Sigmoid colon (tissue), 7 donors: ENCODE results near the gene GDF2. TPM values are rescaled to one million over a fixed set of nuclear protein-coding genes. Genes with fewer than 3 reads are reported as not detected.
A peak's percentile ranks its signal among the peaks of the same experiment; 100 is the strongest.

ENCODE experiments used
- DNase-seq: peaks from one replicate; pipeline ENCODE4 v3.0.0-alpha.2; 2019
- H3K27ac ChIP-seq, 4 donors: fragments of 200-600 bp; sonication (generic); one replicate each; pipeline ENCODE4 v1.5.1; 2016 to 2019; ENCODE audit warnings: mild to moderate bottlenecking in 1 of 4
- H3K27me3 ChIP-seq, 3 donors: fragments of 200-600 bp; sonication (generic); one replicate each; pipeline ENCODE4 v1.5.1; 2019; ENCODE audit warnings: mild to moderate bottlenecking in 1 of 3
- H3K36me3 ChIP-seq, 4 donors: fragments of 200-600 bp; sonication (generic); one replicate each; pipeline ENCODE4 v1.5.1; 2016 to 2019
- H3K4me1 ChIP-seq, 4 donors: fragments of 200-600 bp; sonication (generic); one replicate each; pipeline ENCODE4 v1.5.1; 2017 to 2019
- H3K4me3 ChIP-seq, 4 donors: fragments of 200-600 bp; sonication (generic); one replicate each; pipeline ENCODE4 v1.5.1; 2017 to 2019; ENCODE audit warnings: mild to moderate bottlenecking in 2 of 4, moderate library complexity in 1 of 4
- H3K9me3 ChIP-seq, 4 donors: fragments of 200-600 bp in 3 of 4; sonication (generic) in 3 of 4; one replicate each; pipeline versions ENCODE4 v1.5.1 to v1.6.1; 2013 to 2019
- CTCF ChIP-seq, 4 experiments: fragments of 450-650 bp in 3 of 4; fragments of 200-600 bp in 1 of 4; IDR thresholded peaks; one replicate each; pipeline ENCODE4 v1.5.1; 2016 to 2019; ENCODE audit warnings: antibody characterized with exemption in 4 of 4, mild to moderate bottlenecking in 3 of 4, moderate library complexity in 2 of 4
- EP300 ChIP-seq, 4 donors: sonication (generic); formaldehyde crosslinking; IDR thresholded peaks; one replicate each; pipeline ENCODE4 v1.6.1; 2017; ENCODE audit warnings: antibody characterized with exemption in 4 of 4
- POLR2A ChIP-seq, 2 donors: fragments of 450-650 bp; IDR thresholded peaks; one replicate each; pipeline ENCODE4 v1.6.1; 2016; ENCODE audit warnings: antibody characterized with exemption in 2 of 2, mild to moderate bottlenecking in 2 of 2, moderate library complexity in 2 of 2
- POLR2AphosphoS5 ChIP-seq, 4 donors: sonication (generic); formaldehyde crosslinking; IDR thresholded peaks; one replicate each; pipeline ENCODE4 v1.6.1; 2017; ENCODE audit warnings: antibody characterized with exemption in 4 of 4
- WGBS, 2 donors: extraction: QIAGEN DNeasy Blood & Tissue Kit; methylation state at CpG; one replicate each; pipeline ENCODE4 v1.1.7; 2013; 5-methylcytosine and 5-hydroxymethylcytosine counted together
- intact Hi-C: fragments of 100-400 bp; cut with DNase I; formaldehyde crosslinking; loops from one replicate; pipeline ENCODE4 v1.15.1; 2023
- polyA plus RNA-seq, 3 donors: library from polyadenylated mRNA; stranded (reverse); fragments of 200-250 nt; gene quantifications; one replicate each; pipeline ENCODE4 v1.2.3, GENCODE V29; 2013
- total RNA-seq, 4 donors: library from RNA; depleted of rRNA; stranded (reverse); fragments of >200 nt; gene quantifications; one replicate each; pipeline ENCODE4 v1.1.0, GENCODE V29; 2016
- donor health status: healthy with polysubstance abuse.
- donor health status: Bipolar disorder and iron deficiency.
- donor health status: healthy.

GDF2 gene
- total and polyA plus RNA-seq, 7 donors = not detected

DNA sequence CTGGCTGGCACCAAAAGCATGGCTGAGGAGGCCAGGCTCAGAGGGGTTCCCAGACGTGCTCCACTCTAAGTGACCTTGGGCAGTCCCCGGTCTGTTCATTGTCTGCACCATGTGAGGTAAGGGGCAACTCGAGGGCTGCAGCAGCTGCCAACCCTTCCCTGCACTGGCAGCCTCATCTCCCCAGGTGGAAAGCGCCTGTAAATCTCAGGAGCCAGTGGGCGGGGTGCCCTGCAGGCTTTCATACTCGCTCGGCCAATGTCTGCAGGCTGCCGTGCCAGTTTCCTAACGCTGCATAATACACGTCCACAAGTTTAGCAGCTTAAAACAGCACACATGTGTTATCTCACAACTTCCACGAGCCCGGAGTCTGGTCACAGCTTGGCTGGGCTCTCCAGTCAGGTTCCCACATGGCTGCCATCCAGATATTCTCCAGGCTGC lies 34.9 kb upstream of the GDF2 start:
- Histone ChIP-seq H3K4me3 (no peak overlapping the region), H3K36me3 (no peaks in the 10 kb centered on the region), H3K27ac (no peak overlapping the region), H3K4me1 (peaks cover 0 to 7% (median 0%) of the 10 kb centered on the region in 4 donors), H3K9me3 (no peaks in the 10 kb centered on the region), H3K27me3 (no peaks in the 10 kb centered on the region)
- intact Hi-C loops = no loop called here
- DNase-seq = peak; percentile 47
- no peak for TF ChIP-seq POLR2A (IDR thresholded peaks at IDR 0.05)
- no peak for TF ChIP-seq EP300 (IDR thresholded peaks at IDR 0.05)
- WGBS, 2 donors = 24 to 64% methylated on average over 12 of the region's 12 CpGs

- no peak overlapping the region for H3K4me3 ChIP-seq
- H3K9me3 ChIP-seq = no peaks in the 10 kb centered on the region
- H3K4me1 ChIP-seq = peaks cover 0 to 7% (median 0%) of the 10 kb centered on the region in 4 donors
- WGBS, 2 donors = 91 to 92% methylated on average over 6 of the region's 6 CpGs
- H3K27ac ChIP-seq = no peak overlapping the region
- no peak for DNase-seq
- no peak for TF ChIP-seq POLR2A (IDR thresholded peaks at IDR 0.05)
- no peak for TF ChIP-seq CTCF (IDR thresholded peaks at IDR 0.05)
- no peak for TF ChIP-seq POLR2AphosphoS5 (IDR thresholded peaks at IDR 0.05)
- TF ChIP-seq EP300 (IDR thresholded peaks at IDR 0.05) = no peak
- no peaks in the 10 kb centered on the region for H3K27me3 ChIP-seq
- intact Hi-C loops = no loop called here
- no peaks in the 10 kb centered on the region for H3K36me3 ChIP-seq
Observed at GRCh38 chr10:47287805-47288204, 34.4 kb upstream of the GDF2 start.

GRCh38 chr10:47288236-47288635 lies 34.0 kb upstream of the GDF2 start:
- Histone ChIP-seq H3K4me3 (no peak overlapping the region), H3K4me1 (peaks cover 0 to 7% (median 0%) of the 10 kb centered on the region in 4 donors), H3K36me3 (no peaks in the 10 kb centered on the region), H3K27ac (no peak overlapping the region), H3K27me3 (no peaks in the 10 kb centered on the region), H3K9me3 (no peaks in the 10 kb centered on the region)
- 90 to 92% methylated on average over 8 of the region's 8 CpGs for WGBS, 2 donors
- intact Hi-C loops = no loop called here
- DNase-seq = peak; percentile 27
- TF ChIP-seq POLR2A (IDR thresholded peaks at IDR 0.05) (no peak), POLR2AphosphoS5 (IDR thresholded peaks at IDR 0.05) (no peak), CTCF (IDR thresholded peaks at IDR 0.05) (no peak), EP300 (IDR thresholded peaks at IDR 0.05) (no peak)

- 77 to 83% methylated on average over 9 of the region's 9 CpGs for WGBS, 2 donors
- no peaks in the 10 kb centered on the region for H3K27me3 ChIP-seq
- H3K9me3 ChIP-seq = no peaks in the 10 kb centered on the region
- no peak for TF ChIP-seq POLR2A (IDR thresholded peaks at IDR 0.05)
- TF ChIP-seq EP300 (IDR thresholded peaks at IDR 0.05) = no peak
- H3K27ac ChIP-seq = no peak overlapping the region
- H3K36me3 ChIP-seq = no peaks in the 10 kb centered on the region
- intact Hi-C loops = no loop called here
- DNase-seq = peak; percentile 47
- peaks cover 0 to 7% (median 0%) of the 10 kb centered on the region in 4 donors for H3K4me1 ChIP-seq
- no peak overlapping the region for H3K4me3 ChIP-seq
Observed at GRCh38 chr10:47288916-47289495, 33.2 kb upstream of the GDF2 start.

- Histone ChIP-seq H3K9me3 (no peaks in the 10 kb centered on the region), H3K27ac (no peak overlapping the region), H3K27me3 (no peaks in the 10 kb centered on the region), H3K4me3 (no peak overlapping the region), H3K36me3 (no peaks in the 10 kb centered on the region), H3K4me1 (peaks cover 0 to 7% (median 0%) of the 10 kb centered on the region in 4 donors)
- intact Hi-C loops = no loop called here
- DNase-seq = peak; percentile 29
- no peak for TF ChIP-seq POLR2AphosphoS5 (IDR thresholded peaks at IDR 0.05)
- no peak for TF ChIP-seq CTCF (IDR thresholded peaks at IDR 0.05)
- TF ChIP-seq EP300 (IDR thresholded peaks at IDR 0.05) = no peak
- TF ChIP-seq POLR2A (IDR thresholded peaks at IDR 0.05) = no peak
- 95% methylated on average over 6 of the region's 6 CpGs for WGBS, 2 donors
Observed at GRCh38 chr10:47289921-47290320, 32.3 kb upstream of the GDF2 start.

DNA sequence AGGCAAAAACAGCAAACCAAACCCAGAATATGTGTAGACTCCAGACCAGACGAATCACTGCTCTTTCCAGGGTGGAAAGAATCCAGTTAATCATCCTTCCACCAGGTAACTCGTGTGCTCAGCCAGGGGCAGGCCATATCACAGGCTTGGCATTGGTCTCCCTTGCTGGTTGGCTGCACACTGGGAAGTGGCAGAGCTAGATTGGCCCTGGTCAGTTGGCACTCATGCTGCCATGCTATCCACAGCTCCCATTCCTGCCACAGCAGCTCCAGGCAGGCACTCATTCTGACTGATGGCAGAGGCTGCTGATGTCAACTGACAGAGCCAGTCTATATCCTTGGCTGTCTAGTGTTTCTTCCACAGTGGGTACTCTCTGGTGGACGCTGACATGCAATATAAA lies 31.9 kb upstream of the GDF2 start:
- Histone ChIP-seq H3K9me3 (no peaks in the 10 kb centered on the region), H3K36me3 (no peaks in the 10 kb centered on the region), H3K27me3 (no peaks in the 10 kb centered on the region), H3K27ac (no peak overlapping the region), H3K4me3 (no peak overlapping the region), H3K4me1 (peaks cover 0 to 7% (median 0%) of the 10 kb centered on the region in 4 donors)
- DNase-seq = no peak
- 80 to 85% methylated on average over 3 of the region's 3 CpGs for WGBS, 2 donors
- no peak for TF ChIP-seq POLR2AphosphoS5 (IDR thresholded peaks at IDR 0.05)
- no peak for TF ChIP-seq CTCF (IDR thresholded peaks at IDR 0.05)
- no peak for TF ChIP-seq EP300 (IDR thresholded peaks at IDR 0.05)
- TF ChIP-seq POLR2A (IDR thresholded peaks at IDR 0.05) = no peak
- intact Hi-C loops = no loop called here
